HUES6 (cell line): ENCODE measurements around the gene GLT6D1.
"Not testable (repeated sequence)": the region's sequence is repeated elsewhere in the genome, so short reads cannot be mapped to it uniquely, and the experiment has no call there.

Experiments
- H3K27ac ChIP-seq: 2 replicates; pipeline ENCODE4 v1.7.0; 2013; ENCODE audit warnings: low read depth, mild to moderate bottlenecking, low read length, inconsistent platforms
- H3K27me3 ChIP-seq: 2 replicates; pipeline ENCODE4 v1.6.1; 2013; ENCODE audit warnings: low read length; ENCODE audit not compliant: control insufficient read depth, insufficient read depth
- H3K36me3 ChIP-seq: 2 replicates; pipeline ENCODE4 v1.6.1; 2013; ENCODE audit warnings: low read length; ENCODE audit not compliant: control insufficient read depth, insufficient read depth
- H3K4me1 ChIP-seq: 2 replicates; pipeline ENCODE4 v1.6.1; 2013; ENCODE audit warnings: low read length; ENCODE audit not compliant: control insufficient read depth, insufficient read depth
- H3K4me3 ChIP-seq: 2 replicates; pipeline ENCODE4 v1.5.1; 2013; ENCODE audit warnings: low read depth, low read length
- H3K9ac ChIP-seq: one replicate; pipeline ENCODE4 v1.6.1; 2013; ENCODE audit warnings: mild to moderate bottlenecking, low read length
- H3K9me3 ChIP-seq: 2 replicates; pipeline ENCODE4 v1.6.1; 2013; ENCODE audit warnings: low read depth, low read length; ENCODE audit not compliant: control insufficient read depth, insufficient read depth

Gene GLT6D1

DNA sequence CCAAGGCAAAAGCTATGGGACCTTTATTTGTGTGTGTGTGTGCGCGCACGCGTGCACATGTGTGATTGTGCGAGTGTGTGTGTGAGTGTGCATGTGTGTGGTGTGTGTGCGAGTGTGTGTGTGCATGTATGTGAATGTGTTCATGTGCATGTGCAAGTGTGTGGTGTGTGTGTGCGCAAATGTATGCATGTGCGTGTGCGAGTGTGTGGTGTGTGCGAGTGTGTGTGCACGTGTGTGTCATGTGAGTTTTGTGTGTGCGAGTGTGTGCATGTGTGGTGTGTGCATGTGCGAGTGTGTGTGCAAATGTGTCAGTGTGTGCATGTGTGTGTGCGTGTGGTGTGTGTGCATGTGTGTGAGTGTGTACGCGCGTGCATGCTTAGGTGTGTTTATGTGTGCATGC, 11.1 kb upstream of the GLT6D1 start:
- H3K36me3 ChIP-seq, result no peaks in the 10 kb centered on the region
- no peak overlapping the region for H3K27ac ChIP-seq
- no peaks in the 10 kb centered on the region for H3K27me3 ChIP-seq
- no peak overlapping the region for H3K9ac ChIP-seq
- peak overlapping the region; percentile 6; the same call in 1 of the 2 replicates for H3K4me3 ChIP-seq
- peaks cover 86% of the 10 kb centered on the region for H3K9me3 ChIP-seq
- H3K4me1 ChIP-seq, result no peaks in the 10 kb centered on the region

DNA sequence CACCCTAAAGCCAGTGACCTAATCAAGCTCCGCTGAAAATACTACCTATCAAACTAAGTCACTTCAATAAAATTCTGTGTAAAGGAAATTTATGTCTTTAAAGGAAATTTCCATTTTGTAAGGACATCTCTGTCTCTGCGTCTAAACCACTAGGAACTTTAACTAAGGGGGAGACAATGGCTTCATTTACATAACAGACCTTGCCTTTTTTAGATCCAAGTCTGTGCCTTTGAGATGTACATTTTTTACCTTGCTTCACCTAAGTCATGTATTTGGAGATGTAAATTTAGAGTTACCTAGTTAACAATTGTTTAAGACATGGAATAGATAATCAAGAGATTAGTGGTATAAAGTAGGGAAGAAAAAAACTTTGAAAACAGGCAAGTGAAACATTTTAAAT, 10.2 kb upstream of the GLT6D1 start:
- Histone ChIP-seq H3K9me3 (peaks cover 86% of the 10 kb centered on the region), H3K36me3 (no peaks in the 10 kb centered on the region), H3K9ac (no peak overlapping the region), H3K4me1 (no peaks in the 10 kb centered on the region), H3K27me3 (no peaks in the 10 kb centered on the region), H3K4me3 (peak overlapping the region; percentile 12; the same call in 1 of the 2 replicates), H3K27ac (no peak overlapping the region)

DNA sequence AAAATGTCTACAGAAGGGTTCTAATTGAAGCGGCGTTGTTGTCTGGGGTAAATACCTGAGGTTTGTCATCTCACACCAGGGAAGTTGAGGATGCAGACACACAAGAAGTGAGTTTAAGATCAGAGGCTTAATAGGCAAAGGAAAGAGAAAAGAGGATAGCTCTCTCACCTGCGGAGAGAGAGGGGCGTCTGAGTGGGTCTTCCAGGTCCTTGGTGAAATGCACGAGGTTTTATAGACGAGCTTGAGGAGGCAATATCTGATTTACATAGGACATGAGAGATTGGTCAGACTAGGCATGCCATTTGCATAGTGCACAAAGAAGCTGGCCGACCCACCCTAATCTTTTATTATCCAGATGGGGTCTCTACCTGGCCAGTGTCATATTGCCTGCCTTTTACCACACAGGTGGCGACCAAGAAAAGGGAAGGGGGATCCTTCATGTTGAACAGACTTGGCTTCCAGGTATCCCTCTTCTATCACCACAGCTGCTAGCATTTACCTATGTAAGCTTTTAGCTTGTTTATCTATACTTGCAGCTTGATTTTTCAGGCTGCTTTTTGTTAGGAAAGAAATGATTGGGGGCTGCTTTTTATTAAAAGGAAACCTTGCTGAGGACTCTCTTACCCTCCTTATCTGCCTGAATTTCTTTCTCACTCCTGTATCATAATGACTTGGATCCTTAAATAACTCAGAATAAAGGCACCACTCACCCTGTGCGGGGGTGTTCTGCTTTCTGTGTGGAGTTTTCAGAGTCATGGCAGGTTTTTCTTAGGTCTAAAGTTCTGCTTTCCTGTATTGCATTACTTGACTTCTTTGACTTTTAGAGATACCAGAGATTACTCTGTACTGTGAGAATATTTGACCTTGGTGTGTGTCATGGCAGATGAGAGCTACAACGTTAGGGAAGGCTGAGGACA, 9.4 kb upstream of the GLT6D1 start:
- no peak overlapping the region for H3K9ac ChIP-seq
- peaks cover 87% of the 10 kb centered on the region for H3K9me3 ChIP-seq
- no peak overlapping the region for H3K27ac ChIP-seq
- H3K36me3 ChIP-seq, result no peaks in the 10 kb centered on the region
- H3K4me3 ChIP-seq, result peak overlapping the region; percentile 12; the same call in 1 of the 2 replicates
- H3K4me1 ChIP-seq, result no peaks in the 10 kb centered on the region
- no peaks in the 10 kb centered on the region for H3K27me3 ChIP-seq

DNA sequence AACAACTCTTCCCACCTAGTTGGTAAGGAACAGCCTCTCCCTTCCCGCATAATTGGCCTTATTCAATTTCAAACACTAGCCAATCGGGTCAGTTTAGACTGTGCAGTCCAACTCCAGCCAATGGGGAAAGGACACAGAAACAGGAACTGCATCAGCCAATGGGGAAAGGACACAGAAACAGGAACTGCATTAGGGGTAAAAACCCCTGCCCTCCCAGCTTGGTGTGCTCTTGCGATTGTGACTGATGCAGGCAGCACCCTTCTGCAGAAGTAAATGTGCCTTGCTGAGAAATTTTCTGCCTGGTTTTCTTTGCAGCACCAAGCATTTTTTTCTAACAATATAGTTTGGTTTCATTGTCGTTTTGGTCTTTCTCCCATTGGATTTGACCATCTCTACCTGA, 8.5 kb upstream of the GLT6D1 start:
- no peaks in the 10 kb centered on the region for H3K27me3 ChIP-seq
- no peak overlapping the region for H3K27ac ChIP-seq
- no peaks in the 10 kb centered on the region for H3K36me3 ChIP-seq

DNA sequence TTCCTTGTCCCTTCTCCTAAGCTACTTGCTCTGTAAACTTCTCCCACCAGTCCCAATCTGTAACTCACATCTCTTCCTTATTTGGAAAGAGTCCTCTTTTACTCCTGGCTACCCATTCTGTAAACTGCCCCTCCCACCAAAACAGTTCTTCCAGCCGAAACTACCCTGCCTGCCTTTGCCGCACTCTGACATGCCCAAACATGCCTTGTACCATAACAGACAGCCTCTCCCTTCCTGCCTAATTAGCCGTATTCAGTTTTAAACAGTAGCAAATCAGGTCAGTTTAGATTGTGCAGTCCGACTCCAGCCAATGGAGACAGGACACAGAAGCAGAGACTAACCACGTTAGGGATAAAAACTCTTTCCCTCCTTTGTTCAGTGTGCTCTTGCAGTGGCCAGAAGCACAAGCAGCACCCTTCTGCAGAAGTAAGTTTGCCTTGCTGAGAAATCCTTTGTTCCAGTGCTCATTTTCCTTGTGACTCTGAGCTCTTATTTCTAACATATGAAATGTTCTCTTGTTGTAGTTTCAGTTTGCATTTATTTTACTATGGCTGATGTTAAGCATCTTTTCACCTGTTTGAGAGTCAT, 5.4 kb upstream of the GLT6D1 start:
- Histone ChIP-seq H3K9me3 (peaks cover 81% of the 10 kb centered on the region), H3K27ac (no peak overlapping the region), H3K27me3 (no peaks in the 10 kb centered on the region), H3K4me1 (no peaks in the 10 kb centered on the region), H3K9ac (no peak overlapping the region), H3K36me3 (no peaks in the 10 kb centered on the region), H3K4me3 (no peak overlapping the region)

More for the DNA sequence above, 8.5 kb upstream of the GLT6D1 start:
- peaks cover 89% of the 10 kb centered on the region for H3K9me3 ChIP-seq
- H3K4me1 ChIP-seq, result no peaks in the 10 kb centered on the region
- H3K4me3 ChIP-seq, result 0 out of 2 replicates have a peak overlapping the region, but pooled peaks have one; percentile 13
- H3K9ac ChIP-seq, result no peak overlapping the region

- no peaks in the 10 kb centered on the region for H3K27me3 ChIP-seq
- H3K4me3 ChIP-seq, result no peak overlapping the region
- no peaks in the 10 kb centered on the region for H3K4me1 ChIP-seq
- no peak overlapping the region for H3K9ac ChIP-seq
- peaks cover 61% of the 10 kb centered on the region for H3K9me3 ChIP-seq
- no peaks in the 10 kb centered on the region for H3K36me3 ChIP-seq
- no peak overlapping the region for H3K27ac ChIP-seq
These were observed 2.4 kb upstream of the GLT6D1 start for GRCh38 chr9:135641745-135642144.

DNA sequence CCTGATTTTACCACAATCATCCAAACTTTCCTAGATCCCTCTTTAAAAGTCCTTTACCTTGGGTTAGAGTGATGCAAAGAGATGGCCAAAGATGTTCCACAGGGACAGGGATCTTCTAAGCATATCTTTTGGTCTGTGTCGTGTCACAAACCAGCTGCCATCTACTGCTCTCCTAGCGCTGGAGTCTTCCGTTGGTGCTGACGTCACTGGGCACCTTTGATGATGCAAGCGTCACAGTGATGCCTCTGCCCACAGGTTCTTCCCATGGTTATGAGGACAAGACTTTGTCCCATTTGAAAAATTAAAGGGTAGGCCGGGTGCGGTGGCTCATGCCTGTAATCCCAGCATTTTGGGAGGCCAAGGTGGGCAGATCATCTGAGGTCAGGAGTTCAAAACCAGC, 1.7 kb upstream of the GLT6D1 start:
- Histone ChIP-seq H3K9me3 (peaks cover 61% of the 10 kb centered on the region), H3K4me1 (no peaks in the 10 kb centered on the region), H3K4me3 (no peak overlapping the region), H3K27me3 (no peaks in the 10 kb centered on the region), H3K36me3 (no peaks in the 10 kb centered on the region), H3K9ac (no peak overlapping the region), H3K27ac (no peak overlapping the region)

DNA sequence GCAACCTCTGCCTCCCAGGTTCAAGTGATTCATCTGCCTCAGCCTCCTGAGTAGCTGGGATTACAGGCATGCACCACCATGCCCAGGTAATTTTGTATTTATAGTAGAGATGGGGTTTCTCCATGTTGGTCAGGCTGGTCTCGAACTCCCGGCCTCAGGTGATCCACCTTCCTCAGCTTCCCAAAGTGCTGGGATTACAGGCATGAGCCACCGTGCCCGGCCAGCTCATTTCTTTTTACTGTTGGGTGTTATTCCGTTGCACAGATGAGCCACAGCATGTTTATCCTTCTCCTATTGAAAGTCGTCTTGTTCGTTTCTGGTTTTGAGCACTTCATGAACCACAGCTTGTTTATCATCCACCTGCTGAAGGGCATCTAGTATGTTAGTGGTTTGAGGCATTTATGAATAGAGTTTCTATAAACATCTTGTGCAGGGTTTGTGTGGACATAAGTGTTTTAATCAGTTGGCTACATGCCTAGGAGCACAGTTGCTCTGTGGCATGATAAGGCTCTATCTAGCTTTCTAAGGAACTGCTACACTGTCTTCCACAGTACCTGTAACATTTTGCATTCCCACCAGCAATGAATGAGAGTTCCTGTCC, 2.3 kb downstream of the GLT6D1 start:
- H3K4me1 ChIP-seq, H3K36me3 ChIP-seq, H3K27me3 ChIP-seq, H3K4me3 ChIP-seq, H3K9ac ChIP-seq, H3K27ac ChIP-seq: not testable (repeated sequence)
- H3K9me3 ChIP-seq, result peaks cover 37% of the 10 kb centered on the region

DNA sequence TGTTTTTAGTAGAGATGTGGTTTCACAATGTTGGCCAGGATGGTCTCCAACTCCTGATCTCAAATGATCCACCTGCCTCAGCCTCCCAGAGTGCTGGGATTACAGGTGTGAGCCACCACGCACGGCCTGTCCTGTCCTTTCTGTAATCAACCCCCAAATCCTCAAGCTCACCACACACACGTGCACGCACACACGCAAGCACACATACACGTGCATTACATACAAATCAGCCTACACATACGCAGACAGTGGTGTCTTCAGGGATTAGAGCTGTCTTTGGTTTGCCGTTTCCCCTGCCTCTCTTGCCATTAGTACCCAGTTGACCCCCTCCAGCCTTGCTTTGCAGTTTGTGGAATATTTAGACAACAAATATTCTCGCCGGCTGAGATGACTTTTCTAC, 6.5 kb downstream of the GLT6D1 start:
- H3K9me3 ChIP-seq, result peaks cover 24% of the 10 kb centered on the region
- no peak overlapping the region for H3K27ac ChIP-seq
- H3K9ac ChIP-seq, result no peak overlapping the region
- H3K27me3 ChIP-seq, result no peaks in the 10 kb centered on the region
- H3K4me1 ChIP-seq, result no peaks in the 10 kb centered on the region
- H3K4me3 ChIP-seq, result no peak overlapping the region
- no peaks in the 10 kb centered on the region for H3K36me3 ChIP-seq

DNA sequence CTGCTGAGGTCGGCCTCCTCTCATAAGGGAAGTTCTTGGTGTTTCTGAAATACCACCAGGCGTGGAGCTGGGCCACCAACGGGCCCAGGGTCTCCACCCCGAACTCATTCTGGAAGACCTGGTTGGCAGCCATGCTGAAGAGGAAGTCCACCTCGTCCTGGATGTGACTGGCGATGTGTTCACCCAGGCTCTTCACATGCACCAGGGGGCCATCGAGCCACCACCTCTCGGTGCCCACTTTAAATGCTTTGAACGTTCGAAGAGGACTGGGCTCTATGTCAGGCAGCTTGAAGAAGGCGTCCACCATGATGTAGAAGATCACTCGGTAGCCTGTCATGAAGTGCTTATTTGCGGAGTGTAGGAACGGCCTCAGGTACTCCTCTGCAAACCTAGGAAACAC, 15.1 kb downstream of the GLT6D1 start:
- no peak overlapping the region for H3K4me3 ChIP-seq
- H3K27me3 ChIP-seq, result no peaks in the 10 kb centered on the region
- H3K36me3 ChIP-seq, result no peaks in the 10 kb centered on the region
- H3K4me1 ChIP-seq, result no peaks in the 10 kb centered on the region
- no peak overlapping the region for H3K27ac ChIP-seq
- no peak overlapping the region for H3K9ac ChIP-seq
- peaks cover 11% of the 10 kb centered on the region for H3K9me3 ChIP-seq

DNA sequence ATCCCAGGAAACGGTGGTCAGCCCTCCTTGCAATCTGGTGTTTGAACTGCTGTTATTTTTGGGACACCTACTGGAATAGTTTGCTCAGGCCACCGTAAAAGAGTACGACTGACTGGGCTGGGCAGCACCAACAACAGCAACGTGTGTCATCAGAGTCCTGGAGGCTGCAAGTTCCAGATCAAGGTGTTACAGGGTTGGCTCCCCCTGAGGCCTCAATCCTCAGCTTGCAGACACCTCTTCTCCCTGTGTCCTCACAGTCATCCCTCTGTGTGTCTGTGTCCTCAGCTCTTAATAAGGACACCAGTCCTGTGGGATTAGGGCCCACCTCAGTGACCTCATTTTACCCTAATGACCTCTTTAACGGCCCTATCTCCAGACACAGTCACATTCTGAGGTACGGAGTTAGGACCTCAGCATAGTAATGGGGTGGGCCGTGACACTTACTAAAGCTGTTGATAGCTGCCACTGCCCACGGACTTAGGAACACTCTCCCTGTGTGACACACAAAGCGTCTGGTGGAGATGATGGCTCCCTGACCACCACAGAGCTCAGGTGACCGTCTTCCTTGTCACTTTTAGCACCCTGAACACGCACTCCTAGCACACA, 16.8 kb downstream of the GLT6D1 start:
- Histone ChIP-seq H3K4me1 (no peaks in the 10 kb centered on the region), H3K4me3 (no peak overlapping the region), H3K27ac (no peak overlapping the region), H3K9ac (no peak overlapping the region), H3K27me3 (no peaks in the 10 kb centered on the region), H3K9me3 (peaks cover 8% of the 10 kb centered on the region), H3K36me3 (no peaks in the 10 kb centered on the region)
